Neural cell (in vitro differentiated cells): ENCODE measurements around the gene DDX27.

Experiments
- CTCF ChIP-seq: fragments of 450-650 bp; IDR thresholded peaks from 2 replicates; pipeline ENCODE4 v1.5.1; 2014; ENCODE audit warnings: antibody characterized with exemption, mild to moderate bottlenecking, moderate library complexity; ENCODE audit not compliant: poor library complexity, severe bottlenecking
- SMC3 ChIP-seq: fragments of 450-650 bp; conservative IDR thresholded peaks from 2 replicates; pipeline ENCODE4 v1.6.1; 2014; ENCODE audit warnings: antibody characterized with exemption, mild to moderate bottlenecking, moderate library complexity; ENCODE audit not compliant: poor library complexity

GRCh38 chr20:49292010-49292409 lies 72.8 kb downstream of the DDX27 start:
- no peak for TF ChIP-seq CTCF
- no peak for TF ChIP-seq SMC3
